OCI-LY7 (cell line): ENCODE data around the gene BANF1. TPM values are rescaled to one million over a fixed set of nuclear protein-coding genes. Genes with fewer than 3 reads are reported as not detected.

Experiments
- BruUV-seq: library from RNA; stranded (reverse); fragments of 400-500 nt; replicated peaks from 2 replicates; lab custom pipeline; 2021; lab: Mats Ljungman, UMichigan
- CTCF ChIA-PET: fragments of 300-600 bp; sonication (Branson Sonifier 250); formaldehyde crosslinking; loops from one replicate; lab custom pipeline; 2022; ENCODE audit warnings: antibody characterized with exemption; ENCODE audit not compliant: unreplicated experiment; lab: Charles Lee
- POLR2A ChIA-PET: fragments of 300-600 bp; sonication (Branson Sonifier 250); formaldehyde crosslinking; loops from one replicate; lab custom pipeline; 2022; ENCODE audit warnings: antibody characterized with exemption; lab: Charles Lee
- DNase-seq: peaks from one replicate; pipeline ENCODE4 v3.0.0-alpha.2; 2015; ENCODE audit warnings: low spot score
- H2AFZ ChIP-seq: fragments of 200-600 bp; sonication (generic), shearing (Covaris generic); 2 replicates; pipeline ENCODE4 v1.6.1; 2014; ENCODE audit warnings: mild to moderate bottlenecking, antibody characterized with exemption, low read length, moderate library complexity
- H3K27ac ChIP-seq: fragments of 200-600 bp; sonication (generic); 2 replicates; pipeline ENCODE4 v1.5.1; 2014; ENCODE audit warnings: mixed run types, low read depth, mild to moderate bottlenecking, moderate library complexity, low read length, inconsistent platforms; ENCODE audit not compliant: poor library complexity, severe bottlenecking
- H3K36me3 ChIP-seq: fragments of 200-600 bp; sonication (generic); 2 replicates; pipeline ENCODE4 v1.6.1; 2014; ENCODE audit warnings: mild to moderate bottlenecking, antibody characterized with exemption, low read length, moderate library complexity, mixed read lengths; ENCODE audit not compliant: insufficient read depth
- H3K4me1 ChIP-seq: fragments of 200-600 bp; sonication (generic); 2 replicates; pipeline ENCODE4 v1.5.1; 2014; ENCODE audit warnings: mild to moderate bottlenecking, low read length; ENCODE audit not compliant: insufficient read depth, poor library complexity, severe bottlenecking
- H3K4me2 ChIP-seq: fragments of 200-600 bp; sonication (generic); 2 replicates; pipeline ENCODE4 v1.6.1; 2014; ENCODE audit warnings: mild to moderate bottlenecking, low read length
- H3K4me3 ChIP-seq: fragments of 200-600 bp; sonication (generic); 2 replicates; pipeline ENCODE4 v1.5.1; 2014; ENCODE audit warnings: mild to moderate bottlenecking, low read depth, low read length; ENCODE audit not compliant: poor library complexity, severe bottlenecking
- H3K79me2 ChIP-seq: fragments of 200-600 bp; sonication (generic); 2 replicates; pipeline ENCODE4 v1.6.1; 2016; ENCODE audit warnings: low read depth, mild to moderate bottlenecking, low read length, moderate library complexity, mixed read lengths; ENCODE audit not compliant: insufficient read depth
- H3K9me2 ChIP-seq: fragments of 200-600 bp; sonication (generic); 2 replicates; pipeline ENCODE4 v1.6.1; 2016; ENCODE audit warnings: mild to moderate bottlenecking, low read length, mixed read lengths; ENCODE audit not compliant: insufficient read depth
- H3K9me3 ChIP-seq: fragments of 200-600 bp; sonication (generic); 2 replicates; pipeline ENCODE4 v1.6.1; 2014; ENCODE audit warnings: mild to moderate bottlenecking, mixed run types, low read length, mixed read lengths
- H4K20me1 ChIP-seq: fragments of 200-600 bp; sonication (generic); 2 replicates; pipeline ENCODE4 v1.6.1; 2014; ENCODE audit warnings: mild to moderate bottlenecking, antibody characterized with exemption, low read length, moderate library complexity, mixed read lengths; ENCODE audit not compliant: insufficient read depth
- CTCF ChIP-seq: fragments of 200-600 bp; sonication (generic); conservative IDR thresholded peaks from 2 replicates; pipeline ENCODE4 v1.5.1; 2014; ENCODE audit warnings: mild to moderate bottlenecking, antibody characterized with exemption, low read length, moderate library complexity, mixed read lengths
- EZH2phosphoT487 ChIP-seq: fragments of 200-600 bp; sonication (generic); IDR thresholded peaks from 2 replicates; pipeline ENCODE4 v1.6.1; 2018; ENCODE audit warnings: low read depth, borderline replicate concordance, mild to moderate bottlenecking, mixed run types, antibody characterized with exemption, low read length, moderate library complexity, mixed read lengths
- intact Hi-C: fragments of 100-400 bp; cut with micrococcal nuclease; formaldehyde crosslinking; loops from one replicate; pipeline ENCODE4 v1.10.0; 2022; ENCODE audit not compliant: unreplicated experiment
- total RNA-seq, 2 experiments: library from RNA; depleted of rRNA in 1 of 2; stranded (reverse); fragments of >200 nt in 1 of 2; shearing (Covaris generic) in 1 of 2; gene quantifications; 2 replicates each; pipeline ENCODE4 v1.2.3, GENCODE V29; 2014 to 2022

The BANF1 gene
- total RNA-seq, 2 experiments from 2014 or later: 82.2 to 317 TPM

- peaks cover 27% of the 10 kb centered on the region for H3K79me2 ChIP-seq
- ChIA-PET CTCF (no interaction called here), POLR2A (no interaction called here)
- TF ChIP-seq CTCF: no peak
- no peak for TF ChIP-seq EZH2phosphoT487
- peaks cover 33% of the 10 kb centered on the region for H3K36me3 ChIP-seq
- no peak overlapping the region for H3K27ac ChIP-seq
- no peak for DNase-seq
- H3K4me2 ChIP-seq: no peak overlapping the region
- peaks cover 23% of the 10 kb centered on the region for H3K4me1 ChIP-seq
- no peaks in the 10 kb centered on the region for H3K9me3 ChIP-seq
- no TSS peak for BruUV-seq
- intact Hi-C loops: no loop called here
- H2AFZ ChIP-seq: no peak overlapping the region
- no peaks in the 10 kb centered on the region for H3K9me2 ChIP-seq
- H3K4me3 ChIP-seq: no peak overlapping the region
- no peaks in the 10 kb centered on the region for H4K20me1 ChIP-seq
Observed at GRCh38 chr11:66006134-66006890, 4.0 kb downstream of the BANF1 start.

GRCh38 chr11:66006891-66007176 lies 4.5 kb downstream of the BANF1 start:
- intact Hi-C loops: no loop called here
- Histone ChIP-seq H4K20me1 (no peaks in the 10 kb centered on the region), H2AFZ (no peak overlapping the region), H3K4me1 (peaks cover 23% of the 10 kb centered on the region), H3K27ac (no peak overlapping the region), H3K9me3 (no peaks in the 10 kb centered on the region), H3K36me3 (peaks cover 33% of the 10 kb centered on the region), H3K79me2 (peaks cover 22% of the 10 kb centered on the region), H3K4me2 (no peak overlapping the region), H3K4me3 (no peak overlapping the region), H3K9me2 (no peaks in the 10 kb centered on the region)
- no peak for DNase-seq
- BruUV-seq: no TSS peak
- no peak for TF ChIP-seq EZH2phosphoT487
- TF ChIP-seq CTCF: no peak
- ChIA-PET POLR2A (no interaction called here), CTCF (no interaction called here)

- POLR2A ChIA-PET: interaction anchor here (0.7 kb wide), 1 partner anchor 79 kb away, joined by 3 read pairs; no protein-coding TSS in a partner anchor
- Histone ChIP-seq H3K9me2 (no peaks in the 10 kb centered on the region), H3K79me2 (peaks cover 21% of the 10 kb centered on the region), H3K36me3 (peaks cover 33% of the 10 kb centered on the region), H3K9me3 (no peaks in the 10 kb centered on the region), H3K4me3 (no peak overlapping the region), H3K4me2 (no peak overlapping the region), H4K20me1 (no peaks in the 10 kb centered on the region), H3K4me1 (peaks cover 23% of the 10 kb centered on the region), H3K27ac (no peak overlapping the region), H2AFZ (no peak overlapping the region)
- intact Hi-C loops: no loop called here
- no peak for TF ChIP-seq CTCF
- TF ChIP-seq EZH2phosphoT487: no peak
- no peak for DNase-seq
- CTCF ChIA-PET: no interaction called here
- BruUV-seq: no TSS peak
Observed at GRCh38 chr11:66007201-66007634, 4.9 kb downstream of the BANF1 start.
